HepG2 (cell line): ENCODE measurements around the gene FOXRED2. TPM values are rescaled to one million over a fixed set of nuclear protein-coding genes. Genes with fewer than 3 reads are reported as not detected.

Experiments used
- BCLAF1 ChIP-seq: fragments of 450-650 bp; IDR thresholded peaks from 2 replicates; pipeline ENCODE4 v1.6.1; 2017; ENCODE audit warnings: mild to moderate bottlenecking
- E2F1 ChIP-seq: sonication (generic); formaldehyde crosslinking; IDR thresholded peaks from 2 replicates; pipeline ENCODE4 v1.5.0; 2020; ENCODE audit warnings: missing genetic modification reagents
- EED ChIP-seq: sonication (generic); formaldehyde crosslinking; IDR thresholded peaks from 2 replicates; pipeline ENCODE4 v1.5.0; 2020; ENCODE audit warnings: mild to moderate bottlenecking, missing genetic modification reagents
- FOXK2 ChIP-seq: fragments of 450-650 bp; IDR thresholded peaks from 2 replicates; pipeline ENCODE4 v1.6.1; 2016
- GATAD1 ChIP-seq: IDR thresholded peaks from 2 replicates; pipeline ENCODE4 v1.6.1; 2016; ENCODE audit warnings: missing genetic modification reagents, missing compliant biosample characterization
- HDAC2 ChIP-seq: sonication (generic); formaldehyde crosslinking; IDR thresholded peaks from 2 replicates; pipeline ENCODE4 v1.4.0; 2020; ENCODE audit warnings: missing genetic modification reagents
- HNF1A ChIP-seq, 2 experiments: sonication (generic) in 1 of 2; formaldehyde crosslinking in 1 of 2; IDR thresholded peaks; 2 replicates each; pipeline versions ENCODE4 v1.4.0 to v1.6.1; 2016 to 2020; ENCODE audit warnings: borderline replicate concordance in 1 of 2, low read depth in 1 of 2, mild to moderate bottlenecking in 1 of 2, missing genetic modification reagents in 1 of 2
- PHF20 ChIP-seq: sonication (generic); formaldehyde crosslinking; IDR thresholded peaks from 2 replicates; pipeline ENCODE4 v1.5.0; 2020; ENCODE audit warnings: mild to moderate bottlenecking, missing genetic modification reagents
- SMARCE1 ChIP-seq: fragments of 450-650 bp; IDR thresholded peaks from 2 replicates; pipeline ENCODE4 v1.6.1; 2017; ENCODE audit warnings: borderline replicate concordance
- SP4 ChIP-seq: sonication (generic); formaldehyde crosslinking; IDR thresholded peaks from 2 replicates; pipeline ENCODE4 v1.8.1; 2023; ENCODE audit warnings: mild to moderate bottlenecking, missing genetic modification reagents
- TBX2 ChIP-seq: sonication (generic); formaldehyde crosslinking; IDR thresholded peaks from 2 replicates; pipeline ENCODE4 v1.5.0; 2020; ENCODE audit warnings: missing genetic modification reagents, mild to moderate bottlenecking, borderline replicate concordance
- TBX3 ChIP-seq: fragments of 450-650 bp; IDR thresholded peaks from 2 replicates; pipeline ENCODE4 v1.6.1; 2017; ENCODE audit warnings: antibody characterized with exemption, mild to moderate bottlenecking, inconsistent platforms, borderline replicate concordance
- ZBTB46 ChIP-seq: sonication (generic); formaldehyde crosslinking; IDR thresholded peaks from 2 replicates; pipeline ENCODE4 v1.4.0; 2020; ENCODE audit warnings: mild to moderate bottlenecking, missing genetic modification reagents, borderline replicate concordance
- ZNF138 ChIP-seq: sonication (generic); formaldehyde crosslinking; IDR thresholded peaks from 2 replicates; pipeline ENCODE4 v1.5.0; 2020; ENCODE audit warnings: mild to moderate bottlenecking, low read depth, missing genetic modification reagents
- ZNF335 ChIP-seq: sonication (generic); formaldehyde crosslinking; IDR thresholded peaks from 2 replicates; pipeline ENCODE4 v1.4.0; 2020; ENCODE audit warnings: missing genetic modification reagents
- ZNF350 ChIP-seq: sonication (generic); formaldehyde crosslinking; IDR thresholded peaks from 2 replicates; pipeline ENCODE4 v1.4.0; 2020; ENCODE audit warnings: mild to moderate bottlenecking, low read depth, missing genetic modification reagents, borderline replicate concordance
- ZNF510 ChIP-seq: sonication (generic); formaldehyde crosslinking; IDR thresholded peaks from 2 replicates; pipeline ENCODE4 v1.4.0; 2020; ENCODE audit warnings: low read depth, mild to moderate bottlenecking, missing genetic modification reagents
- polyA plus RNA-seq, 8 experiments: library from polyadenylated mRNA; depleted of rRNA in 3 of 8; stranded (reverse) in 7 of 8; unstranded in 1 of 8; fragments of >200 nt; fragmentation: Illumina TruSeq in 4 of 8; extraction: Trizol in 4 of 8; gene quantifications; 2 replicates each; pipeline versions ENCODE4 v1.2.1 to v1.2.3, GENCODE V29; 2011 to 2016; ENCODE audit warnings: low read depth in 4 of 8, missing spikeins in 1 of 8, mixed read lengths in 1 of 8; ENCODE audit not compliant: insufficient read depth in 1 of 8
- total RNA-seq, 5 experiments: library from RNA; depleted of rRNA; stranded (reverse); fragments of >200 nt; fragmentation: Illumina TruSeq; extraction: Trizol; gene quantifications; 2 replicates each; pipeline ENCODE4 v1.2.3, GENCODE V29; 2016; ENCODE audit warnings: low read depth in 1 of 5

The FOXRED2 gene
- total and polyA plus RNA-seq, 2 of the 13 experiments (the other 11 are each of a cell fraction or from before 2014, with no cell fraction given), result 9.3 to 28.1 TPM

- TF ChIP-seq HNF1A (IDR thresholded peaks at IDR 0.05; ENCODE audit: low read depth) (0 out of 2 replicates have a peak, but pooled peaks have one; percentile 7), HNF1A (CRISPR knock-in tag; IDR thresholded peaks at IDR 0.05; ENCODE audit: borderline replicate concordance) (peak; percentile 68; the same call in 1 of the 2 replicates), PHF20 (peak; percentile 99), EED (CRISPR knock-in tag) (0 out of 2 replicates have a peak, but pooled peaks have one; percentile 73), ZNF510 (CRISPR knock-in tag) (peak; percentile 79; the same call in 1 of the 2 replicates), FOXK2 (peak; percentile 95), ZNF335 (CRISPR knock-in tag) (peak; percentile 93), SP4 (CRISPR knock-in tag) (peak; percentile 85), SMARCE1 (no peak), TBX2 (peak; percentile 98), HDAC2 (CRISPR knock-in tag) (peak; percentile 85), ZBTB46 (0 out of 2 replicates have a peak, but pooled peaks have one; percentile 65), ZNF138 (CRISPR knock-in tag) (peak; percentile 76), GATAD1 (peak; percentile 98), ZNF350 (CRISPR knock-in tag) (peak; percentile 96), TBX3 (peak; percentile 94), BCLAF1 (no peak), E2F1 (peak; percentile 97)
Observed at GRCh38 chr22:36528795-36529751, 22.2 kb upstream of the FOXRED2 start, which contains the start of gene EIF3D (continued).
